Chondrocyte (in vitro differentiated cells): ENCODE results near the gene USO1. TPM values are rescaled to one million over a fixed set of nuclear protein-coding genes. Genes with fewer than 3 reads are reported as not detected.

ENCODE experiments used
- DNase-seq: peaks from one replicate; pipeline ENCODE4 v3.0.0; 2021; ENCODE audit warnings: mixed read lengths, low spot score
- H3K27ac Mint-ChIP-seq: one replicate; pipeline ENCODE4 v1.8.0; 2021; ENCODE audit warnings: mild to moderate bottlenecking, moderate library complexity, mixed read lengths; ENCODE audit not compliant: unreplicated experiment
- H3K27me3 Mint-ChIP-seq: 2 replicates; pipeline ENCODE4 v1.8.0; 2021; ENCODE audit warnings: low read depth, mixed read lengths
- H3K36me3 Mint-ChIP-seq: 2 replicates; pipeline ENCODE4 v1.8.0; 2021; ENCODE audit warnings: low read depth, mixed read lengths
- H3K4me1 Mint-ChIP-seq: 2 replicates; pipeline ENCODE4 v1.8.0; 2021; ENCODE audit warnings: low read depth, mild to moderate bottlenecking, mixed read lengths
- H3K4me3 Mint-ChIP-seq: one replicate; pipeline ENCODE4 v1.8.0; 2021; ENCODE audit warnings: mild to moderate bottlenecking, moderate library complexity, mixed read lengths; ENCODE audit not compliant: unreplicated experiment
- H3K9me3 Mint-ChIP-seq: 2 replicates; pipeline ENCODE4 v1.8.0; 2021; ENCODE audit warnings: low read depth, mixed read lengths
- CTCF ChIP-seq: fragments of 200-600 bp; sonication (generic); IDR thresholded peaks from 2 replicates; pipeline ENCODE4 v1.5.0; 2021; ENCODE audit warnings: antibody characterized with exemption, mild to moderate bottlenecking, moderate library complexity
- long read RNA-seq: library from polyadenylated mRNA; stranded (forward); transcript quantifications from one replicate; pipeline ENCODE4 v2.0.0, GENCODE V29; 2021
- total RNA-seq: library from RNA; stranded (reverse); gene quantifications from 3 replicates; pipeline ENCODE4 v1.2.1, GENCODE V29; 2021

USO1 gene
- total RNA-seq, result 85.0 to 98.4 TPM (median 86.4 TPM) in 3 replicates
- long read RNA-seq, full-length matches to known transcripts, result 226 of 255 reads
- long read RNA-seq, partial matches to known transcripts, result 4 of 255 reads
- long read RNA-seq, other reads (novel, unspliced or antisense), result 25 of 255 reads

GRCh38 chr4:75724066-75724866, at the start of gene USO1:
Gene USO1, plus strand, starts transcription at chr4:75724577. Its CDS starts 243 bp downstream, at chr4:75724820.
- peak within 1 kb of the TSS; percentile 100 for H3K27ac Mint-ChIP-seq
- no peaks in the 10 kb centered on the region for H3K27me3 Mint-ChIP-seq
- H3K4me3 Mint-ChIP-seq, result peak within 1 kb of the TSS; percentile 99
- peaks cover 57% of the 10 kb centered on the region for H3K4me1 Mint-ChIP-seq
- DNase-seq, result peak; percentile 100
- TF ChIP-seq CTCF, result peak; percentile 97
- H3K9me3 Mint-ChIP-seq, result no peaks in the 10 kb centered on the region
- H3K36me3 Mint-ChIP-seq, result peaks cover 3% of the 10 kb centered on the region

GRCh38 chr4:75675004-75675531, 49.3 kb upstream of the USO1 start:
- no peaks in the 10 kb centered on the region for H3K9me3 Mint-ChIP-seq
- H3K4me1 Mint-ChIP-seq, result peaks cover 27% of the 10 kb centered on the region
- no peak for DNase-seq
- no peak overlapping the region for H3K4me3 Mint-ChIP-seq
- H3K36me3 Mint-ChIP-seq, result no peaks in the 10 kb centered on the region
- no peak for TF ChIP-seq CTCF
- no peak overlapping the region for H3K27ac Mint-ChIP-seq
- no peaks in the 10 kb centered on the region for H3K27me3 Mint-ChIP-seq

- peaks cover 6% of the 10 kb centered on the region for H3K4me1 Mint-ChIP-seq
- no peaks in the 10 kb centered on the region for H3K36me3 Mint-ChIP-seq
- no peak for TF ChIP-seq CTCF
- H3K27ac Mint-ChIP-seq, result no peak overlapping the region
- no peaks in the 10 kb centered on the region for H3K9me3 Mint-ChIP-seq
- H3K27me3 Mint-ChIP-seq, result no peaks in the 10 kb centered on the region
- DNase-seq, result no peak
- no peak overlapping the region for H3K4me3 Mint-ChIP-seq
These were observed 45.9 kb upstream of the USO1 start for GRCh38 chr4:75678473-75678872.

GRCh38 chr4:75678965-75679364, 45.4 kb upstream of the USO1 start:
- H3K27ac Mint-ChIP-seq, result no peak overlapping the region
- no peaks in the 10 kb centered on the region for H3K27me3 Mint-ChIP-seq
- H3K9me3 Mint-ChIP-seq, result no peaks in the 10 kb centered on the region
- peaks cover 3% of the 10 kb centered on the region for H3K4me1 Mint-ChIP-seq
- no peak overlapping the region for H3K4me3 Mint-ChIP-seq
- DNase-seq, result no peak
- no peaks in the 10 kb centered on the region for H3K36me3 Mint-ChIP-seq
- TF ChIP-seq CTCF, result no peak

GRCh38 chr4:75679876-75680575, 44.4 kb upstream of the USO1 start:
- Mint-ChIP-seq H3K9me3 (no peaks in the 10 kb centered on the region), H3K36me3 (no peaks in the 10 kb centered on the region), H3K4me3 (no peak overlapping the region), H3K27ac (no peak overlapping the region), H3K27me3 (no peaks in the 10 kb centered on the region), H3K4me1 (no peaks in the 10 kb centered on the region)
- TF ChIP-seq CTCF, result no peak
- DNase-seq, result no peak
